Eye (tissue), 1 donor: Measurements from ENCODE around the gene ABCD1.
"Not testable (repeated sequence)": the region's sequence is repeated elsewhere in the genome, so short reads cannot be mapped to it uniquely, and the experiment has no call there.

ENCODE experiments used
- DNase-seq: peaks from one replicate; pipeline ENCODE4 v3.0.0-alpha.2; 2015

Gene ABCD1

DNA sequence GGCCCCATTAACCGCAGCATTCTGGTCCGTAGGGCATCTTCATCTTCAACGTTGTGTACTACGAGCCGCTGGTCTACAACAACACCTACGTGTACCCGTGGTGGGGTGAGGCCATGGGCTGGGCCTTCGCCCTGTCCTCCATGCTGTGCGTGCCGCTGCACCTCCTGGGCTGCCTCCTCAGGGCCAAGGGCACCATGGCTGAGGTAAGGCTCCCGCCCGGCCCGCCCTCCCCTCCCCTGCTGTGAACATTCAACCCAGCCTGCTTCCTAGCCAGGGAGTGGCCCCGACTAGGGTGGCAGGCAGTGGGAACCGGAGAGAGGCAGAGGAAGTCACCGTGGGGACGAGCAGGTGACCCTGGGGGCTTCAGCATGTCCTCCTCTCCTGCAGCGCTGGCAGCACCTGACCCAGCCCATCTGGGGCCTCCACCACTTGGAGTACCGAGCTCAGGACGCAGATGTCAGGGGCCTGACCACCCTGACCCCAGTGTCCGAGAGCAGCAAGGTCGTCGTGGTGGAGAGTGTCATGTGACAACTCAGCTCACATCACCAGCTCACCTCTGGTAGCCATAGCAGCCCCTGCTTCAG, 29.9 kb upstream of the ABCD1 start:
- no peak for DNase-seq

DNA sequence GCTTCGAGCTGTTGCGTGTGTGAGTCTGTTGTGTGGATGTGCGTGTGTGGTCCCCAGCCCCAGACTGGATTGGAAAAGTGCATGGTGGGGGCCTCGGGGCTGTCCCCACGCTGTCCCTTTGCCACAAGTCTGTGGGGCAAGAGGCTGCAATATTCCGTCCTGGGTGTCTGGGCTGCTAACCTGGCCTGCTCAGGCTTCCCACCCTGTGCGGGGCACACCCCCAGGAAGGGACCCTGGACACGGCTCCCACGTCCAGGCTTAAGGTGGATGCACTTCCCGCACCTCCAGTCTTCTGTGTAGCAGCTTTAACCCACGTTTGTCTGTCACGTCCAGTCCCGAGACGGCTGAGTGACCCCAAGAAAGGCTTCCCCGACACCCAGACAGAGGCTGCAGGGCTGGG, 28.6 kb upstream of the ABCD1 start:
- no peak for DNase-seq

DNA sequence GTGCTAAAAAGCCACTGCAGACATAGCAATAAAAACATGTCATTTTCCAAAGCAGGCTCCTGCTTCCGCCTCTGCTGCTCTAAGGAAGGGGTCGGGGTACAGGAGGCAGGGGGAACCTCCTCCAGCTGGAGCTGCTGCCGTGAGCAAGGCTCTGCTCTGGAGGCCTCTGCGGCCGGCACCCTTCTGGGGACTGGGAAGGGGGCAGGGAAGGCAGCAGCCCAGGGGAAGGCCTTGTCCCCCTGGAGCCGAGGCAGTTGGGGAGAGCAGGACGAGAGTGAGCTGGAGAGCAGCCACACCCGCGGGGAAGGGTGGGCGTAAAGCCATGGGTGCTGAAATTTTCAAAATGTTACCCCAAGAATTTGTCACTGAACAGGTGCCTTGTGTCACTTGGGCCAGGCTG, 28.1 kb upstream of the ABCD1 start:
- not testable (repeated sequence) for DNase-seq

DNA sequence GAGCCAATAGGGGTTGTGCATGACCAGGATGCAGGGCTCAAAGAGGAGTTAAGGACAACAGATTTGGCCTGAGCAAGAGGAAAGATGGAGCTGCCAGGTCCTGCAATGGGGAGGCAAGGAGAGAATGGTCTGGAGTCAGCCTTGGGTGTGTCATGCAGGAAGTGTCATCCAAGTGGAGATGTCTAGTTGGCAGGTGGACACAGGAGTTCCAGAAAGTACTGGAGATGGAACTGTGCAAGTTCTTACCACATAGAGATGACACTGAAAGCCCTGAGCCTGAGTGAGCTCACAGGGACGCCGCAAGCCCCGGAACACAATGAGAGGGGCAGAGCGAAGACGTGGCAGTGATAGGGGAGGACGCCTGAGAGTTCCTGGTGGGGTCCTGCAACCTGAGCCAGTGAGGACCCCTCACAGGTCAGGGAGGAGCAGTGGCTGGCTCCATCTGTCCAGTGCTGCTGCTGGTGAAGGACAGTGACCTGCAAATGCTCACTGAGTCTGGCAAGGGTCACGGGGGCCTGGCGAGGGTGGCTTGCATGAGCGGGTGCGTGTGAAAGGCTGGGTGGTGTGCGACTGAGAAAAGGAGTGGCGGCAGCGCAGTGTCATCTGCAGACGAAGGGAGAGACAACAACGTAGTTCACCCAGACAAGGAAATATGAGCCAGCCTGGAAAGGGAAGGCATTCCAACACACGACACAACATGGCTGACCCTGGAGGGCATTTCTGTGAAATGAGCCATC, 27.5 kb upstream of the ABCD1 start:
- not testable (repeated sequence) for DNase-seq

DNA sequence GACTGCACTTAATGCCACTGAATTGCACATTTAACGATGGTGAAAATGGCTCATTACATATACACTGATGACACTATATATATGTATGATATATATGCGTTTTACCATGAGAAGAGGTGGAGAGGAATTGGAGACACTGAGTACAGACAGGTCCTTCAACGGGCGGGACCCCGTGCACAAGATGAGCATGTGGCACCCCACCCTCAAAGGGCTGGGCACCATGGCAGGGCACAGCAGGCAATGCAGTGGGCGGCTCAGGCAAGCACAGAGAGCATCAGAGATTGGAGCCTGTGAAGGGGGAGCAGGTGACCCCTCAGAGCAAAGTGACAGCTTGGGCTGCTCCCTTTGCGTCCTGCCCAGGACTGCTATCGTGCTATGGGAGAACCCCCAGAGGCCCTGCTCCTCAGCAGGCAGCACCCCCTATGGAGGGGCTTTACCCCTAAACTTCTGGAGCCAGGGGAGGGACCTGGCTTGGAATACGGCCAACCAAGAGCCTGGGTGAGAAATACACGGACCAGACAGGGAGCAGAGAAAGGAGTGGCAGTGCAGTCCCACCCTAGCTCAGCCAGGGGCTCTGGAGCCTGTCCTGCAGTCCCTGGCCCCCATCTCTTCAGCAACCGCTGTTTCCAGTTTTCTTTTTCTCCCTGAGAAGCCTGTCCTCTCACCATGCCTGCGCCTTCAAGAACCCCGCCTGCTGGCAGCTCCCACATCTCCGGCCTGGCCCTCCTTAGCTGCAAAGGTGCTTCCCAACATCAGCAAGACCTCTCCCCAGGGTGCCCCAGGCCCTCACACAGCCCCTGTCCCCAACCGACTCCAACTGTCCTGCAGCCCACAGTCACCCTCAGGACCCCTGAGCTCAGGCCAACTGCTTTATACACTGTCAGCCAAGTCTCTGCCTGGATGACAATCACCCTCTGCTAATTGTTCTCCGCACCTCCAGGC, 26.5 kb upstream of the ABCD1 start:
- no peak for DNase-seq

DNA sequence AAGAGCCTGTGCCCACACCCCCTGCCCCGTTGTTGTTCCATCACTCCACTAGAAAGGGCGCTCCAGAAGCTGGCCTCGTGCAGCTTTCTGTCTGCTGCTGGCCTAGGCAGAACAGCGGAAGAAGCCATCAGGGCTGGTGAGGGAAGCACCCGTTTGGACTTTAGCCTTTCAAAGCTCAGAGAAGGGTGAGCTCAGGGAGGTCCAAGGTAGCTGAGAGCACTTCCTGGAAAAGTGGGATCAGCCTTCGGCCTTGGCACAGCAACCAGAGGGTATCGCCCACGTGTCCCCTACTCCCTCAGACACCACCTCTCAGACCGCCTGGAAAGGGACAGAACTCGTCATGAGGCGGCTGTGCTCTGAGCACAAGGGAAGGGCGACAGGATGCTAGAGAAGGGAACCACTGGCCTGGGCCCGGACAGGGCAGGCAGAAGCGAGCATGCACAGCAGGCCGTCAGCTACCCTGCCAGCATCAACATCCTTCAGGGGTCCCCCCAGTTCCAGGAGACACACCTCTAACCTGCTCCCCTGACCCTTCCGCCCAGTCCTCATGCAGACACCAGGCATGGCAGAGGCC, 25.4 kb upstream of the ABCD1 start:
- not testable (repeated sequence) for DNase-seq

DNA sequence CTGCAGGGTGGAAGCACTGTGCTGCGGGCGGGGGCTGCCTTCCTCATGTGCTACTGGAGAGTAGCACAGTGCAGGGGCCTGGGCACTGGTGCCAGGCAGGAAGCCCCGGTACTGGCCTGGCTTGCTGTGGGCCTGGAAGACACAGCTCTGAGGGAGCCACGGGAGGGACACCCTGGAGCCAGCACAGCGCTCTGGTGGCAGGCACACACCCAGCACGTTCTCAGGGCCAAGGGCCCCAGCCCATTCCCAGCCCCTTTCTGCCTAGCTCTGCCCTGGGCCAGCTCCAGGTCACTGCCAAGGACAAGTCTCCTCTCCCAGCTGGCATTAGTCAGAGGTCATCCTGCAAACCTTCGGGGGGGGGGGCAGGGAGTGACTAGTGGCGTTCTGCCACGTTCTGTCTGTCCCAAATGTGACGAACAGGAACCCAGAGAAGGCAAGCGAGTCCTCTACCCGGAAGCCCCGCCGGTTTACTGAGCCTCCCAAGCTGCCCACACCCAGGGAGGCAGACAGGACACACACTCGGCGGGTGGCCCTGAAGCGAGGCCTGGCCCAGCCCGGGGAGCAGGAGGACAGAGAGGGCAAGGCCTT, 24.8 kb upstream of the ABCD1 start:
- DNase-seq = not testable (repeated sequence)

DNA sequence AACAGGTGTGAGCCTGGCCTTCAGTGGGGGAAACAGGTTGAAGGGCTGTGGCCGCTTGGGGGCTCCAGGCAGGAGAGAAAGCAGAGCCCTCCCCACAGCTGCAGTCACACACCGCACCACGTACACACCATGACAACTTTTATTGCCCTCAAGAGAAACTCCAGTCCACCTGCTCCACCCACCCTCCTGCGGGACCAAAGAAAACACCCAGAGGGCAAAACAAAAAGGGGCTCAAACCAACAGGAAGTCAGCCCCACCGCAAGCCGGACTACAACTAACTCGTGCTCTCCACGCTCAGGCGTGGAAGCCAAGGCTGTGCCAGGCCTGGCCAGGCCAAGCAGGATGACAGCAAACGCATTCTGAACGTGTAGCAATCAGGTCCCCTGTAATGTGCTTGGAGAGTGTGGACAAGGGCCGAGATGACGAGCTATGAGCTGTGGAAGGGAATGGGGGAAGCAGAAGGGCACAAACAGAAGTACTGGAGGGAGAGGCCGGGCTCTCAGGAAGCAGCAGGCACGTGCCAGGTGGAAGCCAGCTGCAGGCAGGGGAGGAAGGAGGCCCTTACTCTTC, 24.2 kb upstream of the ABCD1 start:
- DNase-seq = no peak

DNA sequence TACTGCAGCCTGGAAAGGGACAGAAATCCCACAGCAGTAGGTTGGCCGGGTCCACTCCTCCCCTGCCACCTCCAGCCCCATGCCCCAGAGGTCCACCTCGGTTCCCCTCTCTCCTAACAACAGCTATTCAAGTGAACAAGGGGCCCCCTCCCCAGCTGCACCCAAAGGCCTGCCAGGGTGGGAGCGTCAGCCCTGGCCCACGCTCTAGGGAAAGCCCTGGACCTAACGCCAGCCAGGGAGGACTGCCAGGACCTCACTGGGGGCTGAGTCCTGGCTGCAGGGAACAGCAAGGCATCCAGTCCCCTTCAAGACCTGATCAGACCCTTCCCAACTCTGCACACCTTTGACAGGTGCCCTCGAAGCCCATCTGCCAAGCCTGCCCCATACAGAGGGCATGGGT, 23.7 kb upstream of the ABCD1 start:
- no peak for DNase-seq

DNA sequence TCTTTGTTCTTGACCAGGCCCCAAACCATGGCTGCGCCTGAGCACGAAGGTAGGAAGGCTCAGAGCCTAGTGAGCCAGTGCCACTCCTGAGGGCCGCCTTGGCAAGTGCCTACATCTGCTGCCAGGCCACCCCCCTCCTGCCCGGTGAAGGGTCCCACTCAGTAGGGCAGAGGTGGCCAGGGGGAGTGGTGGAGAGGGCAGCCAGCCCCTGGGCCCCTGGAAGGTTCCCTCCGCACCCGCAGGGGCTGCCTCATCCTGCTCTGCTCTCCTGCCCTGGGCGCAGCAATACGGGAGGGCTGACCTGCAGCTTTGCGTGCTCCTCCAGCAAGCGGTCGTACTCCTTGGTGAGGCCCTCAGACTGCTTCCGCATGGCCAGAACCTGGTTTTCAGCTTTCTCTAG, 22.9 kb upstream of the ABCD1 start:
- DNase-seq = no peak

DNA sequence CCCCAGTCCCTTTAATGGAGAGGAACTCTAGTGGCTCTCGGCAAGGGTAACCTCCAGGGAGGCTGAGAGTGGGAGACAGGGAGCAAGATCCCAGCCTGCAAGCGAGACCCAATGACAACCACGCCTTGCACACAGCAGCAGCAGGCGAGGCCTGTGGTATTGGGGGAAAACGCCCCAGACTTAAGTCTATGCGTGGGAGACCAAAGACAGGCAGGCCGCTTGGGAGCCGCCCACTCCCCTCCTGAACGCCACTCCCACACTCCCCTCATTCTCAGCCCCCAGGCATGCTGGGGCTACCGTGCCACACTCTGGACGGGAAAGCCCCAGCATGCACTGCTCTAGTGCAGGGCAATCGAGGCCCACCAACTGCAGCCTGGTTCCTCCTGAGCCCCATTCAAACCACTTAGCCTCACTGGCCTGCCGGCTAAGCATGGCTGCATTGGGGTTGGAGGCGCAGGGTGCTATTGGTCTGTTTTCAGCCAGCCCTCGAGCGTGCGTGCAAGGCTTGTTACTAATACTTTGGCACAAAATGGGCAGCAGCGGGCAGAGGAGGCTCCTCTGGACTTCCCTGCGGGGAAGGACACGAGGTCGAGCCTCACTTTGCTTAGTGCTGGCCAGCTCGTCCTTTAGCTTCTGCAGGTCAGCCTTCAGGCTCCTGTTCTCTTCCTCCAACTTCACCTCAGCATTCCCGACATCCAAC, 22.2 kb upstream of the ABCD1 start:
- no peak for DNase-seq

DNA sequence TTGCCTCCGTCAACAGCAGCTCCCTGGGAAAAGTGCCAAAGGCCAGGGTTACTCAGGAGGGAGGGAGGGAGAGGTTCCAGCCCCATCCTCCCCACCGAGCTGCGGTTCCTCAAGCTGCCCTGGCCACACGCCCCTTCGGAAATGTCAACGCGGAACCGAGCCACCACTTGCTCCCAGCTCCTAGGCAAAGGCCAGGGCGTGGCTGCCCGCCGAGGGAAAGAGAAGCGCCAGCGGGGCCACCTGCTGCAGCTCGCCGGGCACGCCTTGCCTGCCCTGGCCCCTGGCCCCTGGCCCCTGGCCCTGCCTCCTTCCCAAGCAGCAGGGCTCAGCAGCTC, 21.7 kb upstream of the ABCD1 start:
- no peak for DNase-seq

DNA sequence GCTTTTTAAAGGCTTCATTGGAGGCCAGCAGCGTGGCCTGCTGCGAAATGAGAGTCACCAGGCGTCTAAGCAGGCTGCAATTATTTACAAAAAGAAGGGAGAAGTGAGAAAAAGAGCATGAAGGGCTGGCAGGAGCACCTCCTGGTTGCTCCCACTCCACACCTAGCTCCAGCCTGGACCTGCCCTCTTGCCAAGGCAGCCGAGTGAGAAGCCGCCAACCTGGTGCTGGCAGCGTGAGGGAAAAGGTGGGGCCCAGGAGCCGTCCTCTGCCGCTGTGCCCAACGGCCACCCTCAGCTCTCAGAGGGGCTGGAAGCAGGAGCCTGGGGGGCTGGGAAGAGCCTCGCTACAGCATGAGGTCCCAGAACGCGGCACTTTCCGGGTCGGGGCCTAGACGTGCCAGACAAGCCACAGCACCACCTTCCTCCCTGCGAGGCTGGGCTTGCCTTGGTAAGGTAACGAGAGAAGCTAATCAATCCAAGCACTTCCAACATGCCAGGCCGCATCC, 20.6 kb upstream of the ABCD1 start:
- no peak for DNase-seq

DNA sequence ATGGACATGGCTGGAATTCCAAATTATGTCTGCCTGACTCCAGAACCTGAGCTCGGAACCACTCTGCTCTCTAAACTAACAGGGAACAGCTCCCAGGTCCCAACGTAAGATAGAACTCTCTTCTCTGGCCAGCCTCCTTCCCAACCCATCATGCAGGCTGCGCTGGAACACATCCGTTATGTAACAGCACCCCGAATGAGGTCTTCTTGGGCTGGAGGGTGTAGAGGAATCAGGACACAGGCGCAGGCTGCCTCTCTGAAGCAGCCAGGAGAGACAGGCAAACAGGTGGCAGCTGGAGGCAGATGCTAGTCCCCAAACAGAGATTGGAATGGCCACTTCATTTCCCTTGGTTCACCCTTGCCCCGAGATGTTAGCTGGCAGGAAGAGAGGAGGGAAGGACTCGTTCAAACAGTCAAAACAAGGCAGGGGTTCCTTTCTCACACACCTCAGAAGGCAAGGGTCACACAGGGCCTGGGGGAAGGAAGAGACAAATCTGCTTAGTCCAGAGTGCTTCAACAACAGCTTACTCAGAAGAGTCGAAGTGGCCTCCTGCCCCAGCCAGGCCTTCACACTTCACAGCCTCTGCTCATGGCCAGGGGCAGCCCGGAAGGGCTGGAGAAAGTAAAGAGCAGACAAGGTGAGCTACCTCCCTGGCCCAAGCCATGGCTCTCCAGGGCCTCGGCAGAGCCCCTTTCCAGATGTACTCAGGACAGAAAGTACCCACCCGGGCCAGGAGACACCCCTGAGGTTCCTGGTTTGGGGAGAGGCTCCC, 19.8 kb upstream of the ABCD1 start:
- DNase-seq = not testable (repeated sequence)

DNA sequence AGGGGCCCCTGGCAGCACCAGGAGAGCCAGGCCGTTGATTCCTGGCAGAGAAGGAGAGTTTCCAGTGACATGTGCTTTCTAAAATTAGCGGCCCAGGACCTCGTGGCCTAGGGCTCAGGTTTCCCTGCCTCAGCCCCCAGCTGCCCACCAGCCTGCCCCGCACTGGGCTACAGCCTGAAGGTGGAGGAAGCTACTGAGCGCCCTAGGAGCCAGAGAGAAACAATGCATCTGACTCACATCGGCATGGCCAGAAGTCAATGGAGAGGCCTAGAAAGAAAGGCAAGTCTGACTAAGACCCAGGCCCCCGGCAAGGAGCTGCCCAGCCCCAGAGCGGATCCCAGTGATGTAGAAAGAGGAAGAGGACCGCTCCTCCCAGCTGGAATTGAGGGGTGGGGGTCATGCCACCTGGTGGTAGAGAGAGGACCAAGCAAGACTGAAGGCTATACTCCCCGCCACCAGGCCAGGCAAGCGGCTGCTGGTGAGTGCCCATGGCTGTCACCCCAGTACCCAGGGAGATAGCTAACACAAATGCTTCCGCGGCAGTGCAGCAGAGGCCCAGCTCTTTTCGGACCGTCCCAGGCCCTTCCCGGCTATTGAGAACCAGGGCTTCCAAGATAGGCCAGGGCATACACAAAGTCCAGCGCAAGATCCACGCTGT, 19.1 kb upstream of the ABCD1 start:
- DNase-seq = not testable (repeated sequence)

DNA sequence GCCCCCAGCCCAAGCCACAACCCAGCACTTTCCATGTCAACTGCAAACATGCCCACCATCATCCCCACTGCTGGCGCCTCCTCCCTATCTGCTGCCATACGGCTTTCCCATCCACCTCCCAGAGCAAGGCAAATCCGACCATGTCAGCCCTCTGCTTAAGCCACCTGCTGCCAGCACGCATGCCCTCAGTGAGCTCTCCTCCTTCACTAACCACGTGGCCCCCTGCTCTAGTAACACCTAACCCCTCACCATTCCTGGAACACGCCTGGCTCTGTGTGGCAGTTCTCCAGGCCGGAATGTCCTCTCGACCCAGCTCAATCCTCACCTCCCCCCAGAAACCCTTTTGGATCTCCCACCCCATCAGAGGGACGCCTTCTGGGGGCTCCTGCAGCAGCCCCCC, 17.9 kb upstream of the ABCD1 start:
- no peak for DNase-seq

DNA sequence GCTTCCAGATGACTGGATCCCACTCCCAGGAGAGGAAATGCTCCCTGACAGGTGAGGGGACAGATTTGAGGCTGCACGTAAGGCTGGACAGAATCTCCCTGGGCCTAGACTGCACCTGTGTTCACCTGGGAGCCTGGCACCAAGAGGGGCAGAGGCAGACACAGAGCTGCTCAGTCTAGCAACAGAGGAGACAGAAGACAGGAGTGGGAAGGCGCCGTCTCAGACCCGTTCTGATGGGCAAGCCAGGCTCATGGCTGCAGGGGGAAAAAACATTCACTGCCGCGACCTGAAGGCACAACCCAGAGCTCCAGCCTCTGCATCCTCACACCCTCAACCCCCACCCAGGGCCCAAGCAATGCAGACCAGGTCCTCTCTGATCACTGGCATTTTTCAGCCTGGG, 17.2 kb upstream of the ABCD1 start:
- DNase-seq = no peak

DNA sequence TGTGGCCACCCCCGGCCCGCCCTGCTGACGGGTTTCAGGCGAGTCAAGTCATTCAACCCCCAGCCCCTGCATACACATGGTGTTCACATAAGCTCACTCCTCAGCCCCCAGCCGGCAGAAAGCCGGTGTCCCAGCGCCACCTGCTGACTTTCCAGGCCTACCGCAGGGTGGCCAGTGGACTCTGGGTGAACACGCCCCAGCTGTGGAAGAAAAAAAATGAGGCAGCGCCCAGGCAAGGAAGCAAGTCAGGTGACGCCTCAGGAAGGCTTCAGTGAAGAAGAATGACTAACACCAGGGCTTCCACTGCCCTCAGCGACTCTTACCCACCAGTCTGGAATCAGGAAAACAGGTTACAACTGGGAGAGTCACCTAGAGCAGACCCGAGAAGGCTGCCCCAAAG, 16.2 kb upstream of the ABCD1 start:
- peak; percentile 79 for DNase-seq

DNA sequence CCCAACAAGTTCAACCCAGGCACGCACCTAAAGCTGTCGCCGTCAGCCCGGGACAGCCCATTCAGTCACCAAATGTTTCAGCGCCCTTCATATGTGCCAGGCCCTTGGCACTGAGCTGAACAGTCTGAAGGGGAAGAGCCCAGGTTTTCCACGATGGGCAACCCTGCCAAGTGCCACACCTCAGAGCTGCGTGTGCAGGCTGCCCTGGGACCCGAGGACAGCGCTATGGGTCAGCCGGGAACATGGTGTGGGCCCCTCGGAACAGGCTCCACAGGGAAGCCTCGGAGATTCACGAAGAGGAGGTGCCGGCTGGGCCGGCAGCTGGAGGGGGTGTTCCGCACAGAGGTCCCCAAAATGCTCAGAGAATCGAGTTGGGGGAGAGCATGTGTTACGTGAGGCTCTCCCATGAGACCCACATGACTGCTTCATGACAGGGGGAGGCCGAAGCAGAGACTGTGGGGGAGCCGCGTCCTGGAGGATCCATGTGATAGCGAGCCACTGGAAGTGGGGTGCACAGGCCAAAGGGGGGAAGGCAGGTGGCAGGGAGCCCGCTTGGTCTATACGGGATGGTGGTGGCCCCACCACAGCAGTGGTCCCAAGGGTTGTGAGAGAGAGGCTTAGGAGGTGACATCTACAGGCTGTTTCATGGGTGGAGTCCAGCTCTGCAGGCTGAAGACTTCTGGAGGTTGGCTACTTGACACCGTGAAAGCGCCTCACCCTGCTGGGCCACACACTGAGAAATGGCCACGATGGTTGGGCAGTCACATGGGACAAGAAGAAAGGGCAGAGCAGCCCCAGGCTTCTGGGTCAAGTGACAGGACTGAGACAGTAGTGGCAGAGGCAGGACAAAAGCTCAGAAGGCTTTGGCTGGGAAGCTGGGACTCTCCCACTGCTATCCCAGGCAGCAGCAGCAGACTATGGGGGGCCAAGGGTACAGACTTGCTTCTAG, 14.7 kb upstream of the ABCD1 start:
- DNase-seq = no peak
